VCaP (cell line): ENCODE data around the gene GAB2.
A peak's percentile ranks its signal among the peaks of the same experiment; 100 is the strongest.
"Not testable (repeated sequence)": the region's sequence is repeated elsewhere in the genome, so short reads cannot be mapped to it uniquely, and the experiment has no call there.

Experiments
- H3K27ac ChIP-seq: fragments of 450-650 bp; 2 replicates; pipeline ENCODE4 v1.5.1; 2017
- TF ChIP-seq, protein P1 (sequence below): fragments of 450-650 bp; conservative IDR thresholded peaks from 2 replicates; pipeline ENCODE4 v1.5.1; 2017; ENCODE audit warnings: mild to moderate bottlenecking, moderate library complexity

Gene GAB2, protein sequence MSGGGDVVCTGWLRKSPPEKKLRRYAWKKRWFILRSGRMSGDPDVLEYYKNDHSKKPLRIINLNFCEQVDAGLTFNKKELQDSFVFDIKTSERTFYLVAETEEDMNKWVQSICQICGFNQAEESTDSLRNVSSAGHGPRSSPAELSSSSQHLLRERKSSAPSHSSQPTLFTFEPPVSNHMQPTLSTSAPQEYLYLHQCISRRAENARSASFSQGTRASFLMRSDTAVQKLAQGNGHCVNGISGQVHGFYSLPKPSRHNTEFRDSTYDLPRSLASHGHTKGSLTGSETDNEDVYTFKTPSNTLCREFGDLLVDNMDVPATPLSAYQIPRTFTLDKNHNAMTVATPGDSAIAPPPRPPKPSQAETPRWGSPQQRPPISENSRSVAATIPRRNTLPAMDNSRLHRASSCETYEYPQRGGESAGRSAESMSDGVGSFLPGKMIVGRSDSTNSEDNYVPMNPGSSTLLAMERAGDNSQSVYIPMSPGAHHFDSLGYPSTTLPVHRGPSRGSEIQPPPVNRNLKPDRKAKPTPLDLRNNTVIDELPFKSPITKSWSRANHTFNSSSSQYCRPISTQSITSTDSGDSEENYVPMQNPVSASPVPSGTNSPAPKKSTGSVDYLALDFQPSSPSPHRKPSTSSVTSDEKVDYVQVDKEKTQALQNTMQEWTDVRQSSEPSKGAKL

GRCh38 chr11:78417175-78417887, at the start of gene GAB2:
Gene GAB2, minus strand, starts transcription at chr11:78417820. Its CDS starts 100 bp downstream, at chr11:78417720.
- peak within 1 kb of the TSS; percentile 68 for H3K27ac ChIP-seq
- TF ChIP-seq, protein P1, sequence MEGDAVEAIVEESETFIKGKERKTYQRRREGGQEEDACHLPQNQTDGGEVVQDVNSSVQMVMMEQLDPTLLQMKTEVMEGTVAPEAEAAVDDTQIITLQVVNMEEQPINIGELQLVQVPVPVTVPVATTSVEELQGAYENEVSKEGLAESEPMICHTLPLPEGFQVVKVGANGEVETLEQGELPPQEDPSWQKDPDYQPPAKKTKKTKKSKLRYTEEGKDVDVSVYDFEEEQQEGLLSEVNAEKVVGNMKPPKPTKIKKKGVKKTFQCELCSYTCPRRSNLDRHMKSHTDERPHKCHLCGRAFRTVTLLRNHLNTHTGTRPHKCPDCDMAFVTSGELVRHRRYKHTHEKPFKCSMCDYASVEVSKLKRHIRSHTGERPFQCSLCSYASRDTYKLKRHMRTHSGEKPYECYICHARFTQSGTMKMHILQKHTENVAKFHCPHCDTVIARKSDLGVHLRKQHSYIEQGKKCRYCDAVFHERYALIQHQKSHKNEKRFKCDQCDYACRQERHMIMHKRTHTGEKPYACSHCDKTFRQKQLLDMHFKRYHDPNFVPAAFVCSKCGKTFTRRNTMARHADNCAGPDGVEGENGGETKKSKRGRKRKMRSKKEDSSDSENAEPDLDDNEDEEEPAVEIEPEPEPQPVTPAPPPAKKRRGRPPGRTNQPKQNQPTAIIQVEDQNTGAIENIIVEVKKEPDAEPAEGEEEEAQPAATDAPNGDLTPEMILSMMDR, result peak; percentile 23

GRCh38 chr11:78467370-78467769, 49.8 kb upstream of the GAB2 start:
- H3K27ac ChIP-seq, result no peak overlapping the region
- TF ChIP-seq, protein P1, result no peak

- H3K27ac ChIP-seq, result no peak overlapping the region
- TF ChIP-seq, protein P1, result no peak
Measured at GRCh38 chr11:78465169-78465942, 47.7 kb upstream of the GAB2 start.

DNA sequence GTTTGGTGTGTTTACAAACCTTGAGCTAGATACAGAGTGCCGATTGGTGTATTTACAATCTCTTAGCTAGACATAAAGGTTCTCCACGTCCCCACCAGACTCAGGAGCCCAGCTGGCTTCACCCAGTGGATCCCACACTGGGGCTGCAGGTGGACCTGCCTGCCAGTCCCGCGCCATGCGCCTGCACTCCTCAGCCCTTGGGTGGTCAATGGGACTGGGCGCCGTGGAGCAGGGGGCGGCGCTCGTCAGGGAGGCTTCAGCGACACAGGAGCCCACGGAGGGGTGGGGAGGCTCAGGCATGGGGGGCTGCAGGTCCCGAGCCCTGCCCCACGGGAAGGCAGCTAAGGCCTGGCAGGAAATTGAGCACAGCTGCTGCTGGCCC, 47.2 kb upstream of the GAB2 start:
- not testable (repeated sequence) for H3K27ac ChIP-seq

- TF ChIP-seq, protein P1, result no peak
- H3K27ac ChIP-seq, result no peak overlapping the region
Measured at GRCh38 chr11:78460471-78460870, 42.9 kb upstream of the GAB2 start.

DNA sequence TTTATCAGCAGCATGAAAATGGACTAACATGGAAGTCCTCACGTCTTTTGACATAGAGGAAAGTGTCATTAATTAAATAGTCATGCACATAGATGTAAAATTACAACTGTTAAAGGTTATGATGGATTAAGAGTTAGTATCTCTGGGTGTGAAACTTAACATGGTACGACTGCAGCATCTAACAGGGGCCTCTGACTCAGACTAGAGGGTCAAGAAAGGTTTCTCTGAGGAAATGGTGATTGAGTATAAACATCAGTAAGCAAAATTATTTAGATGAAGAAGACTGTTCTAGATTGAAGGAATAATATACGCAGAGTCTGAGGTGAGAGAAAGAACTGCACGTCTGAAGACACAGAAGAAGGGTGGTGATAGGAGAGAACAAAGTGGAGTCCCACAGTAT, 42.1 kb upstream of the GAB2 start:
- no peak overlapping the region for H3K27ac ChIP-seq
- TF ChIP-seq, protein P1, result no peak

DNA sequence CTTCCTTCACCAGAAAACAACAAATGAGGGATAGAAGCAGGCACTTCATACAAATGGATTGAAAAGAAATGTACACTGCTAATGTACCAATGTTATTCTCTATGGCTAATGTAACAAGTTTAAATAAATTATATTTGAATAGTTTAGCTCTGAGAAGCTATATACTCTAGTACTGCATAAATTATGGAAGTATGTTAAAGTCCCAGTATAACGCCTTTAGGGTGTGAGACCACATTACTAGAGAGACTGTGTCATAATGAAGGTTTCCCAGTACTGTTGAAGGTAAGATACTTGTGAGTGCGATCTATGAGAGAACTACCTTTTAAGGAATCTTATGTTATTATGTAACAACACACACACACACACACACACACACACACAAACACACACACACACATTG, 39.8 kb upstream of the GAB2 start:
- TF ChIP-seq, protein P1, result no peak

More for the DNA sequence above, 39.8 kb upstream of the GAB2 start:
- H3K27ac ChIP-seq, result no peak overlapping the region
